B cell (primary cell): ENCODE data around the gene GBA3. TPM values are rescaled to one million over a fixed set of nuclear protein-coding genes. Genes with fewer than 3 reads are reported as not detected.

ENCODE experiments used
- ATAC-seq: fragments of 200-7000 bp; cut with Tn5 transposase; one replicate; pipeline ENCODE4 v1.10.0; 2021; ENCODE audit warnings: low read depth, mild to moderate bottlenecking, moderate number of reproducible peaks, moderate library complexity
- CTCF ChIA-PET: fragments of 350-600 bp; sonication (Branson Sonifier 250); formaldehyde crosslinking; loops from one replicate; lab custom pipeline; 2021; ENCODE audit warnings: antibody characterized with exemption, inconsistent platforms; lab: Charles Lee
- POLR2A ChIA-PET: fragments of 350-600 bp; sonication (Branson Sonifier 250); formaldehyde crosslinking; loops from one replicate; lab custom pipeline; 2021; ENCODE audit warnings: antibody characterized with exemption; lab: Charles Lee
- DNase-seq: peaks from one replicate; pipeline ENCODE4 v3.0.0; 2013
- H2AFZ ChIP-seq: 2 replicates; pipeline ENCODE4 v1.6.1; 2012; ENCODE audit warnings: mild to moderate bottlenecking, low read depth, low read length; ENCODE audit not compliant: insufficient read depth, poor library complexity, severe bottlenecking
- H3K27ac ChIP-seq, 2 donors: 1 replicate in 1 of 2; 2 replicates in 1 of 2; pipeline ENCODE4 v1.5.1; 2012 to 2013; ENCODE audit warnings: low read length in 2 of 2, mild to moderate bottlenecking in 2 of 2, moderate library complexity in 1 of 2
- H3K27me3 ChIP-seq, 4 experiments: fragments of 200-600 bp in 1 of 4; sonication (generic) in 1 of 4; replicated peaks in 1 of 4; 1 replicate in 2 of 4; 2 replicates in 2 of 4; pipeline versions ENCODE4 v1.6.1 to v1.7.0; 2013 to 2016; ENCODE audit warnings: low read length in 3 of 4, mild to moderate bottlenecking in 2 of 4, mixed read lengths in 1 of 4, moderate library complexity in 1 of 4; ENCODE audit not compliant: insufficient read depth in 4 of 4, control insufficient read depth in 3 of 4; ENCODE audit errors: control extremely low read depth in 1 of 4
- H3K36me3 ChIP-seq, 2 experiments: replicated peaks in 1 of 2; 1 replicate in 1 of 2; 2 replicates in 1 of 2; pipeline versions ENCODE4 v1.6.1 to v1.7.1; 2013; ENCODE audit warnings: low read length in 1 of 2; ENCODE audit not compliant: insufficient read depth in 2 of 2, control insufficient read depth in 1 of 2; ENCODE audit errors: control extremely low read depth in 1 of 2, extremely low read depth in 1 of 2
- H3K4me1 ChIP-seq, 2 donors: fragments of 200-600 bp in 1 of 2; sonication (generic) in 1 of 2; 1 replicate in 1 of 2; 2 replicates in 1 of 2; pipeline versions ENCODE4 v1.5.1 to v1.6.1; 2013 to 2017; ENCODE audit warnings: low read length in 2 of 2; ENCODE audit not compliant: control insufficient read depth in 2 of 2, insufficient read depth in 2 of 2
- H3K4me2 ChIP-seq: replicated peaks from 2 replicates; pipeline ENCODE3; 2012; ENCODE audit warnings: mild to moderate bottlenecking, low read depth, low read length; ENCODE audit not compliant: poor library complexity, severe bottlenecking
- H3K4me3 ChIP-seq, 5 experiments: fragments of 200-600 bp in 1 of 5; sonication (generic) in 1 of 5; 1 replicate in 3 of 5; 2 replicates in 2 of 5; pipeline versions ENCODE4 v1.5.1 to v1.7.0; 2011 to 2016; ENCODE audit warnings: low read length in 4 of 5, mild to moderate bottlenecking in 4 of 5, low read depth in 2 of 5, control low read depth in 1 of 5, moderate library complexity in 1 of 5; ENCODE audit not compliant: insufficient read depth in 1 of 5; ENCODE audit errors: control extremely low read depth in 1 of 5, extremely low read depth in 1 of 5
- H3K79me2 ChIP-seq: fragments of 200-600 bp; sonication (generic); one replicate; pipeline ENCODE4 v1.6.0; 2016; ENCODE audit warnings: low read length; ENCODE audit not compliant: control insufficient read depth, insufficient read depth
- H3K9ac ChIP-seq: fragments of 200-600 bp; sonication (generic); 2 replicates; pipeline ENCODE4 v1.6.1; 2017; ENCODE audit warnings: mild to moderate bottlenecking, low read length, moderate library complexity
- H3K9me3 ChIP-seq, 3 donors: one replicate each; pipeline versions ENCODE4 v1.6.1 to v1.7.1; 2013; ENCODE audit warnings: low read length in 2 of 3; ENCODE audit not compliant: control insufficient read depth in 2 of 3, insufficient read depth in 1 of 3; ENCODE audit errors: control extremely low read depth in 1 of 3
- H4K20me1 ChIP-seq: 2 replicates; pipeline ENCODE4 v1.6.0; 2012; ENCODE audit warnings: mild to moderate bottlenecking, low read length; ENCODE audit not compliant: insufficient read depth, control insufficient read depth, poor library complexity, severe bottlenecking
- H3K27ac Mint-ChIP-seq: one replicate; pipeline ENCODE4 v1.8.0; 2021; ENCODE audit warnings: mixed read lengths
- H3K27me3 Mint-ChIP-seq: one replicate; pipeline ENCODE4 v1.8.0; 2021; ENCODE audit warnings: mixed read lengths
- H3K4me1 Mint-ChIP-seq: one replicate; pipeline ENCODE4 v1.8.0; 2021; ENCODE audit warnings: mixed read lengths
- H3K4me3 Mint-ChIP-seq: one replicate; pipeline ENCODE4 v1.8.0; 2021; ENCODE audit warnings: mixed read lengths
- H3K9me3 Mint-ChIP-seq: one replicate; pipeline ENCODE4 v1.8.0; 2022; ENCODE audit warnings: mixed read lengths; ENCODE audit not compliant: insufficient read depth
- EZH2 ChIP-seq: IDR thresholded peaks from 2 replicates; pipeline ENCODE4 v1.6.1; 2012; ENCODE audit warnings: borderline replicate concordance, low read depth, mild to moderate bottlenecking, moderate library complexity, low read length; ENCODE audit not compliant: insufficient read depth, poor library complexity, severe bottlenecking
- WGBS: methylation state at CpG from one replicate; pipeline ENCODE4 v1.1.5; 2013; ENCODE audit warnings: missing lambda C conversion rate; ENCODE audit not compliant: insufficient coverage; 5-methylcytosine and 5-hydroxymethylcytosine counted together
- intact Hi-C: fragments of 100-400 bp; cut with micrococcal nuclease; formaldehyde crosslinking; loops from one replicate; pipeline ENCODE4 v1.10.0; 2022
- polyA plus RNA-seq: library from polyadenylated mRNA; depleted of rRNA; stranded (reverse); fragments of >200 nt; gene quantifications from 2 replicates; pipeline ENCODE4 v1.2.3, GENCODE V29; 2012
- total RNA-seq, 2 donors: library from RNA; stranded (reverse); fragments of 120-200 nt in 1 of 2; gene quantifications; 1 replicate in 1 of 2; 2 replicates in 1 of 2; pipeline versions ENCODE4 v1.2.3 to v1.2.4, GENCODE V29; 2013 to 2022
- TF ChIP-seq, protein P1 (sequence below): fragments of 200-600 bp; IDR thresholded peaks from one replicate; pipeline ENCODE4 v1.8.0; 2022; ENCODE audit warnings: antibody characterized with exemption, mild to moderate bottlenecking

Gene GBA3
- total and polyA plus RNA-seq, 2 donors (not counting 1 experiment from before 2014, with no cell fraction given) = not detected

DNA sequence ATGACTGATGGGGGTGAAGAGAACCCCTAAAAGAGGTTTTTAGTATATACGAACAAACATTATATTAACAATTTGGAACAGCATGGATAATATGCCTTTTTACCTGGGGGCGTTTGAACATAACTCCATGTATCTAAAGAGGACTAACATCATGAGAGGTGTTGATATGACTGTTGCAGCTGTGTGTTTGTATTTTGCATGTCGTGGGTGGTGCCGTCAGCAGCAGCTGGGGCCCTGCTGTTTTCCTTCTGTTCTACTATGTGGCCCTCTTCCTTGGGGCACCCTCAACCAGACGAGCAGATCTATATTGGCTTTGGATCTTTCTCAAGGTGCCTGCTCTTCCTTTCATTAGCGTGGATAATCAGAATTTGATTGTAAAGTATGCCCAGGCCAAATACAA, 11.2 kb downstream of the GBA3 start:
- H3K9me3 Mint-ChIP-seq = peaks cover 2% of the 10 kb centered on the region
- H4K20me1 ChIP-seq = no peaks in the 10 kb centered on the region
- no peaks in the 10 kb centered on the region for H3K27me3 Mint-ChIP-seq
- H3K4me3 ChIP-seq = no peak overlapping the region
- no peak overlapping the region for H2AFZ ChIP-seq
- no peak overlapping the region for H3K4me3 Mint-ChIP-seq
- ATAC-seq (no peak), DNase-seq (no peak)
- TF ChIP-seq EZH2 = no peak
- TF ChIP-seq, protein P1, sequence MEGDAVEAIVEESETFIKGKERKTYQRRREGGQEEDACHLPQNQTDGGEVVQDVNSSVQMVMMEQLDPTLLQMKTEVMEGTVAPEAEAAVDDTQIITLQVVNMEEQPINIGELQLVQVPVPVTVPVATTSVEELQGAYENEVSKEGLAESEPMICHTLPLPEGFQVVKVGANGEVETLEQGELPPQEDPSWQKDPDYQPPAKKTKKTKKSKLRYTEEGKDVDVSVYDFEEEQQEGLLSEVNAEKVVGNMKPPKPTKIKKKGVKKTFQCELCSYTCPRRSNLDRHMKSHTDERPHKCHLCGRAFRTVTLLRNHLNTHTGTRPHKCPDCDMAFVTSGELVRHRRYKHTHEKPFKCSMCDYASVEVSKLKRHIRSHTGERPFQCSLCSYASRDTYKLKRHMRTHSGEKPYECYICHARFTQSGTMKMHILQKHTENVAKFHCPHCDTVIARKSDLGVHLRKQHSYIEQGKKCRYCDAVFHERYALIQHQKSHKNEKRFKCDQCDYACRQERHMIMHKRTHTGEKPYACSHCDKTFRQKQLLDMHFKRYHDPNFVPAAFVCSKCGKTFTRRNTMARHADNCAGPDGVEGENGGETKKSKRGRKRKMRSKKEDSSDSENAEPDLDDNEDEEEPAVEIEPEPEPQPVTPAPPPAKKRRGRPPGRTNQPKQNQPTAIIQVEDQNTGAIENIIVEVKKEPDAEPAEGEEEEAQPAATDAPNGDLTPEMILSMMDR = no peak
- ChIA-PET POLR2A (no interaction called here), CTCF (no interaction called here)
- intact Hi-C loops = no loop called here
- 86% methylated on average over 2 of the region's 6 CpGs for whole genome bisulfite sequencing
- H3K9ac ChIP-seq = no peak overlapping the region
- no peaks in the 10 kb centered on the region for H3K36me3 ChIP-seq
- H3K27ac Mint-ChIP-seq = no peak overlapping the region
- no peaks in the 10 kb centered on the region for H3K79me2 ChIP-seq
- no peak overlapping the region for H3K27ac ChIP-seq
- no peaks in the 10 kb centered on the region for H3K27me3 ChIP-seq
- no peaks in the 10 kb centered on the region for H3K4me1 ChIP-seq
- no peak overlapping the region for H3K4me2 ChIP-seq
- peaks cover 0 to 1% (median 0%) of the 10 kb centered on the region in 3 donors for H3K9me3 ChIP-seq
- H3K4me1 Mint-ChIP-seq = no peaks in the 10 kb centered on the region

DNA sequence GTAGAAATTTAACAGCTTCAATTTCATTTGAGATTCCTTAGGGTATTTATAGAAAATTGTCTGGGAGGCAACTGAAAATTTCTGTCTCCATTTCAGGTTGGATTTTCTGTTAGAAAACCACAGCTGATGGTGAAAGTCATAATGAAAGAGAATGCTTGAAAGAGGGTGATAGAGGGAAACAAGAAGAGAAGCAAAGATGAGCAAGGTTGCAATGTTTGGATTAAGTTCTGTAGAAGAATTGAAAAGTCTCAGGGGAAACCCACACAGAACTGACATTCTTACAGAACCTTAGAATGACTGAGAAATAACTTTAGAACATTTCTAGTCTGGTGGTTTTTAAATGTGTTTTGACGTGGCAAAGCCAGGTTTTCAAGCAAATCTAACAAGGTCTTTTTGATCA, 14.7 kb downstream of the GBA3 start:
- intact Hi-C loops = no loop called here

More for the DNA sequence above, 14.7 kb downstream of the GBA3 start:
- ChIA-PET POLR2A (no interaction called here), CTCF (no interaction called here)
- H3K27me3 ChIP-seq = no peaks in the 10 kb centered on the region
- H3K9me3 ChIP-seq = no peaks in the 10 kb centered on the region
- no peaks in the 10 kb centered on the region for H3K36me3 ChIP-seq
- no peak overlapping the region for H3K4me3 ChIP-seq
- Mint-ChIP-seq H3K27ac (no peak overlapping the region), H3K4me1 (no peaks in the 10 kb centered on the region), H3K27me3 (no peaks in the 10 kb centered on the region), H3K4me3 (no peak overlapping the region), H3K9me3 (no peaks in the 10 kb centered on the region)
- no peaks in the 10 kb centered on the region for H3K4me1 ChIP-seq
- H4K20me1 ChIP-seq = no peaks in the 10 kb centered on the region
- no peak overlapping the region for H3K27ac ChIP-seq
- TF ChIP-seq EZH2 = no peak
- TF ChIP-seq, protein P1 = no peak
- DNase-seq = no peak
- no peak overlapping the region for H3K9ac ChIP-seq
- no peak overlapping the region for H2AFZ ChIP-seq
- no CpG with 5 or more reads among the region's 1 CpG for WGBS
- H3K4me2 ChIP-seq = no peak overlapping the region
- ATAC-seq = no peak
- H3K79me2 ChIP-seq = no peaks in the 10 kb centered on the region
